Uterus (tissue), 4 donors: ENCODE results near the gene TUB. TPM values are rescaled to one million over a fixed set of nuclear protein-coding genes. Genes with fewer than 3 reads are reported as not detected.

Experiments used
- DNase-seq, 2 donors: peaks; one replicate each; pipeline ENCODE4 v3.0.0-alpha.2; 2019 to 2020
- H3K27ac ChIP-seq, 2 donors: fragments of 200-600 bp; sonication (generic); 1 replicate in 1 of 2; 2 replicates in 1 of 2; pipeline ENCODE4 v1.5.1; 2016 to 2018
- H3K27me3 ChIP-seq, 2 donors: fragments of 200-600 bp; sonication (generic); one replicate each; pipeline ENCODE4 v1.5.1; 2018 to 2019; ENCODE audit warnings: control low read depth in 1 of 2
- H3K36me3 ChIP-seq, 2 donors: fragments of 200-600 bp; sonication (generic); one replicate each; pipeline ENCODE4 v1.5.1; 2019; ENCODE audit warnings: control low read depth in 1 of 2
- H3K4me1 ChIP-seq, 2 donors: fragments of 200-600 bp; sonication (generic); one replicate each; pipeline ENCODE4 v1.5.1; 2018 to 2019; ENCODE audit warnings: control low read depth in 1 of 2
- H3K4me3 ChIP-seq, 2 donors: fragments of 200-600 bp; sonication (generic); 1 replicate in 1 of 2; 2 replicates in 1 of 2; pipeline ENCODE4 v1.5.1; 2018 to 2019; ENCODE audit warnings: mild to moderate bottlenecking in 1 of 2
- H3K9me3 ChIP-seq, 2 donors: fragments of 200-600 bp; sonication (generic); one replicate each; pipeline ENCODE4 v1.5.1; 2019; ENCODE audit warnings: control low read depth in 1 of 2
- POLR2A ChIP-seq, 2 donors: fragments of 450-650 bp; IDR thresholded peaks; one replicate each; pipeline ENCODE4 v1.6.1; 2016; ENCODE audit warnings: antibody characterized with exemption in 2 of 2, mild to moderate bottlenecking in 1 of 2, moderate library complexity in 1 of 2
- intact Hi-C: fragments of 100-400 bp; cut with DNase I; formaldehyde crosslinking; loops from one replicate; pipeline ENCODE4 v1.15.1; 2023; ENCODE audit warnings: low total_unique reads
- total RNA-seq, 4 donors: library from RNA; depleted of rRNA in 3 of 4; stranded (reverse); fragments of >200 nt in 3 of 4; gene quantifications; one replicate each; pipeline versions ENCODE4 v1.1.0 to v1.2.4, GENCODE V29; 2014 to 2023
- TF ChIP-seq, protein P1 (sequence below), 4 experiments: fragments of 200-600 bp in 2 of 4; fragments of 450-650 bp in 2 of 4; sonication (generic) in 2 of 4; IDR thresholded peaks; one replicate each; pipeline ENCODE4 v1.5.1; 2016 to 2019; ENCODE audit warnings: antibody characterized with exemption in 4 of 4, mild to moderate bottlenecking in 2 of 4, moderate library complexity in 1 of 4
- donor health status: DM: yes; HTN: yes; CAD: no.

Gene TUB
- total RNA-seq, 4 donors from 2014 or later, result 12.6 to 57.4 (median 37.8) TPM

DNA sequence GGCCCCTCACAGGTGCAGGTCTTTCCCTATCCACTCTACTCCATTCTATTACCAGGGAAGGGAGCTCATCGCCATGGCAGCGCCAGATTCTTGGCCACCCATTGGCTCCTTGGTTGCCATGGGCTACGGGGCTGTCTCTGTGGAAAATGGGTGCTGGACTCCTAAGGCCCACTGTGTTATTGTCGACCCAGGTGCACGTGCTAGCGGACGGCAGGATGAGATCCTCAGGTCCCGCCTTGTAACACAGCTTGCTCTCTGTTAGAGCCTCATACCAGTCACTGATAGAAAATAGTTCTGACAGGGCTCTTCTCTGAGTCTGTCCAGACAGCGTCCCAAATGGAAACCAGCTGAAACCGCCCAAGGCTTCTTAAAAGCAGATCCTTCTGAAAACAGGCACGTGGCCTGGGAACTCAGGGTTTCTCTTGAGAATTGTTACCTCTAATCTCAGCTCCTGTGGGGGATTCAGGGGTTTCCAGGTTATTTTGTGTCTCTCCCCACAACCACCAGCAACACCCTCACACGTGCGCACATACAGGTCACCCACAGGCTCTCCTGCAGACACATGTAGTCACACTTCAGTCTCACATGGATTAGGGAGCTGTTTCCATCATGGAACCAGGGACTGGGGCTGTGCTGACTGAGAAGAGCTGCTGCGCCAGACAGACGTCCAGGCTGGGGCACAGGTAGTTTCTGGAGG is 1.5 kb downstream of the TUB start:
- intact Hi-C loops, result no loop called here
- H3K9me3 ChIP-seq, result no peaks in the 10 kb centered on the region
- H3K36me3 ChIP-seq, result no peaks in the 10 kb centered on the region
- peak in 1 of 2 donors; percentile 58 for DNase-seq
- peak overlapping the region; percentile 67 to 87 for H3K27ac ChIP-seq
- no peaks in the 10 kb centered on the region for H3K27me3 ChIP-seq
- H3K4me3 ChIP-seq, result peak overlapping the region in 1 of 2 donors; percentile 67
- TF ChIP-seq POLR2A (IDR thresholded peaks at IDR 0.05), result no peak
- TF ChIP-seq, protein P1, sequence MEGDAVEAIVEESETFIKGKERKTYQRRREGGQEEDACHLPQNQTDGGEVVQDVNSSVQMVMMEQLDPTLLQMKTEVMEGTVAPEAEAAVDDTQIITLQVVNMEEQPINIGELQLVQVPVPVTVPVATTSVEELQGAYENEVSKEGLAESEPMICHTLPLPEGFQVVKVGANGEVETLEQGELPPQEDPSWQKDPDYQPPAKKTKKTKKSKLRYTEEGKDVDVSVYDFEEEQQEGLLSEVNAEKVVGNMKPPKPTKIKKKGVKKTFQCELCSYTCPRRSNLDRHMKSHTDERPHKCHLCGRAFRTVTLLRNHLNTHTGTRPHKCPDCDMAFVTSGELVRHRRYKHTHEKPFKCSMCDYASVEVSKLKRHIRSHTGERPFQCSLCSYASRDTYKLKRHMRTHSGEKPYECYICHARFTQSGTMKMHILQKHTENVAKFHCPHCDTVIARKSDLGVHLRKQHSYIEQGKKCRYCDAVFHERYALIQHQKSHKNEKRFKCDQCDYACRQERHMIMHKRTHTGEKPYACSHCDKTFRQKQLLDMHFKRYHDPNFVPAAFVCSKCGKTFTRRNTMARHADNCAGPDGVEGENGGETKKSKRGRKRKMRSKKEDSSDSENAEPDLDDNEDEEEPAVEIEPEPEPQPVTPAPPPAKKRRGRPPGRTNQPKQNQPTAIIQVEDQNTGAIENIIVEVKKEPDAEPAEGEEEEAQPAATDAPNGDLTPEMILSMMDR (IDR thresholded peaks at IDR 0.05), result no peak
- peaks cover 0 to 17% of the 10 kb centered on the region in 2 donors for H3K4me1 ChIP-seq

DNA sequence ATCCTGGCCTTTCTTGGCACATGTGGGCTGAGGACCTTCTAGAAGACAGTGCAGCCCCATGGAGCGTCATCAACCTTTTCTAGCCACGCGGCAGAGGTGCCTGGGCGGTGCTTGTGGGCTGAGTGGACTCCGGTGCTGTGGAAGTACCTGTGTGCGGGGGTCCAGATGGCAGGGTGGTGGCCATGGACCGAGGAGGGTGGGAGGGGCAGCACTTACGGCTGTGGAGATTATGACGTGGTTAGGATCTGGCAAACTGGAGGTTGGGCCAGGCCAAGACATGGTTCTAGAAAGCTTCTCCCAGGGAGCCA is 2.0 kb downstream of the TUB start:
- no peak for DNase-seq
- no peaks in the 10 kb centered on the region for H3K27me3 ChIP-seq
- H3K36me3 ChIP-seq, result no peaks in the 10 kb centered on the region
- peaks cover 0 to 17% of the 10 kb centered on the region in 2 donors for H3K4me1 ChIP-seq
- H3K27ac ChIP-seq, result peak overlapping the region; percentile 67 to 87
- TF ChIP-seq, protein P1 (IDR thresholded peaks at IDR 0.05), result no peak
- TF ChIP-seq POLR2A (IDR thresholded peaks at IDR 0.05), result no peak
- H3K4me3 ChIP-seq, result no peak overlapping the region
- H3K9me3 ChIP-seq, result no peaks in the 10 kb centered on the region
- intact Hi-C loops, result no loop called here

DNA sequence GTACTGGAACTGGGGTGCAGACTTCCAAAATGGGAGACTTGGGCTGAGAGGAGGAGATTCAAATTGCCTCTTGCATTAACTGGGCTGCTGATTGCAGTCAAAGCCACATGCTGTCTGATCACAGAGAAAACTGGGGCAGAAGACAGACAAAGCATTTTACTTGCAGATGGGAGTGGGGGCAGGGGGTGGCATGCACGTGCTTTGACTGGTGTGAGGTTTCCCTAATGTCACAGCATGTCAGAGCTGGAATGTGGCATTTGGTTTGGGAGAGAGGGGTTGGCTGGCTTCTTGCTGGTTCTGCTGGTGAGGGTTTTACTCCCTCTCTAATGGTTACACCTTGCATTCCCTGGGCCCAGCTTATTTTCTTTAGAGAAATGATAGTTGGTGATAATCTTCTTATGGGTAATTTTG is 2.9 kb downstream of the TUB start:
- peak overlapping the region in 1 of 2 donors; percentile 87 for H3K27ac ChIP-seq
- TF ChIP-seq POLR2A (IDR thresholded peaks at IDR 0.05), result no peak
- TF ChIP-seq, protein P1 (IDR thresholded peaks at IDR 0.05), result no peak

DNA sequence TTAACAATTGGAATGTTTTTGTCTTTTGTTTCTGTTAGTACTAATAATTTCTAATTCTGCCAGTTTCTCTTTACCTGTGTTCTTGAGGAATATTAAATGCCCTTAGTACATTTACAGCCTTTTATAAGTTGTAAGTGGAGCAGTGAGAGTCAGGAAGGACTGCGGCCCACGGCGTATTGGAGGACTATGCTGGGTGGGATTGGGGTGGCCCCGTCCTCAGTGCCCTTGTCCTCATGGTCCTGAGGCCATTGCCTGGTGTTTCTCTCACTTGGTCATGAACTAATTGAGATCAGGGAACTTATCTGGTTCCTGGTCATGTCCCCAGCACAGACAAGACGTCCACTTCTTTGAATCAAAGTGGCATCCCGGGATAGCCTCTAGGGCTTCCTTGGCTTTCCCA is 3.3 kb downstream of the TUB start:
- no peak for DNase-seq
- Histone ChIP-seq H3K9me3 (no peaks in the 10 kb centered on the region), H3K27me3 (no peaks in the 10 kb centered on the region), H3K4me3 (no peak overlapping the region), H3K36me3 (no peaks in the 10 kb centered on the region), H3K4me1 (peaks cover 0 to 17% of the 10 kb centered on the region in 2 donors), H3K27ac (peak overlapping the region in 1 of 2 donors; percentile 69)
- intact Hi-C loops, result no loop called here
- TF ChIP-seq POLR2A (IDR thresholded peaks at IDR 0.05), result no peak
- TF ChIP-seq, protein P1 (IDR thresholded peaks at IDR 0.05), result no peak

More for the DNA sequence above, 2.9 kb downstream of the TUB start:
- H3K36me3 ChIP-seq, result no peaks in the 10 kb centered on the region
- intact Hi-C loops, result no loop called here
- H3K4me3 ChIP-seq, result no peak overlapping the region
- H3K27me3 ChIP-seq, result no peaks in the 10 kb centered on the region
- no peaks in the 10 kb centered on the region for H3K9me3 ChIP-seq
- peaks cover 0 to 17% of the 10 kb centered on the region in 2 donors for H3K4me1 ChIP-seq
- DNase-seq, result no peak

DNA sequence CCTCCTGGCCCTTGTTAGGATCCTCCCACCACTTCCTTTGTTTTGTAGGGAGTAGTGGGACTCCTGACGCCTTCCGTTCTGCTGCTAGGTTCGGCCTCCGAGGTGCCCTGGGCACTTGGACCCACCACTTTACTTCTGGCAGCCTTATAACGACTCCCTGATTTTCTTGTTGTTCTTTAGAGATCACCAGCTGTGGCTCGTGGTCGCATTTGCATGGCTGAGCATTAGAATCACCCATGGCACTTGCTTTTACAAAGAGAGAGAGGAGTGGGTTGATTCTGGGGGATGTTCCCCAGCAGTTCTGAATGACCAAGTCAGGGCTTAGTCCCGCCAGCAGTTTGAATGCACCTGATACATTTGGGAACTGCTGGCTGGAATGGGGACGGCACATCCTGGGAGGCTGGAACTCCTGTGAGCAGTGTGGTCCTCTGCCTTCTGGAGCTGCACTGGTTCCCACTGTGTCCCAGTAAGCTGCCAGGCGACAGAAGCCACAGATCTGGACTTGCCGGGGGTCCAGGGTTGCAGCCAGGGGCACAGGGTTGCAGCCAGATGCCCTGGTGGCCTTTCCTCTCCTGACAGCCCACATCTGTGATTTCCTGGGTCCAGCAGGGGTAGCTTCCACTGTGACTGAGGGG is 4.1 kb downstream of the TUB start:
- Histone ChIP-seq H3K4me1 (peaks cover 0 to 17% of the 10 kb centered on the region in 2 donors), H3K27ac (peak overlapping the region in 1 of 2 donors; percentile 69), H3K4me3 (no peak overlapping the region), H3K9me3 (no peaks in the 10 kb centered on the region), H3K36me3 (no peaks in the 10 kb centered on the region), H3K27me3 (no peaks in the 10 kb centered on the region)
- peak in 1 of 2 donors; percentile 9 for DNase-seq
- no peak for TF ChIP-seq POLR2A (IDR thresholded peaks at IDR 0.05)
- TF ChIP-seq, protein P1 (IDR thresholded peaks at IDR 0.05), result no peak
- intact Hi-C loops, result no loop called here
